Ovary (tissue), 9 donors: ENCODE measurements around the gene EFNA5. TPM values are rescaled to one million over a fixed set of nuclear protein-coding genes. Genes with fewer than 3 reads are reported as not detected.

Source experiments
- DNase-seq, 5 donors: peaks; one replicate each; pipeline ENCODE4 v3.0.0-alpha.2; 2019 to 2020
- H3K27ac ChIP-seq, 2 donors: fragments of 200-600 bp; one replicate each; pipeline versions ENCODE4 v1.5.1 to v1.8.0; 2019 to 2022
- H3K27me3 ChIP-seq: fragments of 200-600 bp; one replicate; pipeline ENCODE4 v1.8.0; 2022
- H3K36me3 ChIP-seq: fragments of 200-600 bp; sonication (generic); one replicate; pipeline ENCODE4 v1.5.1; 2019
- H3K4me1 ChIP-seq: one replicate; pipeline ENCODE4 v1.8.1; 2013; ENCODE audit warnings: mild to moderate bottlenecking, moderate library complexity; ENCODE audit not compliant: insufficient read depth
- H3K4me3 ChIP-seq: fragments of 200-600 bp; sonication (generic); one replicate; pipeline ENCODE4 v1.5.1; 2017
- H3K9me3 ChIP-seq, 2 donors: fragments of 200-600 bp in 1 of 2; sonication (generic) in 1 of 2; one replicate each; pipeline versions ENCODE4 v1.5.1 to v1.8.1; 2013 to 2019; ENCODE audit warnings: mild to moderate bottlenecking in 1 of 2, moderate library complexity in 1 of 2
- EP300 ChIP-seq: sonication (generic); formaldehyde crosslinking; IDR thresholded peaks from one replicate; pipeline ENCODE4 v1.6.1; 2017; ENCODE audit warnings: antibody characterized with exemption
- POLR2A ChIP-seq: fragments of 450-650 bp; IDR thresholded peaks from one replicate; pipeline ENCODE4 v1.6.1; 2017; ENCODE audit warnings: antibody characterized with exemption, mild to moderate bottlenecking, moderate library complexity
- WGBS, 3 donors: extraction: QIAGEN DNeasy Blood & Tissue Kit in 1 of 3; methylation state at CpG; one replicate each; pipeline versions ENCODE4 v1.1.5 to v1.1.7; 2013 to 2017; 5-methylcytosine and 5-hydroxymethylcytosine counted together
- intact Hi-C, 4 donors: fragments of 100-400 bp; cut with DNase I; formaldehyde crosslinking; loops; one replicate each; pipeline versions ENCODE4 v1.11.0 to v1.15.1; 2022 to 2023
- polyA plus RNA-seq, 2 donors: library from polyadenylated mRNA; stranded (reverse); fragments of 200-250 nt in 1 of 2; fragments of 350-450 nt in 1 of 2; fragmentation: Illumina TruSeq in 1 of 2; extraction: RNeasy Lipid Tissue Mini Kit (QIAGEN cat#74804) in 1 of 2; gene quantifications; one replicate each; pipeline ENCODE4 v1.2.3, GENCODE V29; 2013 to 2014
- total RNA-seq, 7 donors: library from RNA; depleted of rRNA in 2 of 7; stranded (reverse); fragments of >200 nt in 2 of 7; fragmentation: NEBNext Ultra II Directional in 3 of 7; extraction: Animal tissue kit (Norgen Biotek cat#: 25700) in 3 of 7; gene quantifications; one replicate each; pipeline versions ENCODE4 v1.1.0 to v1.2.4, GENCODE V29; 2016 to 2023
- TF ChIP-seq, protein P1 (sequence below), 3 donors: fragments of 450-650 bp in 2 of 3; fragments of 200-600 bp in 1 of 3; IDR thresholded peaks; one replicate each; pipeline versions ENCODE4 v1.5.1 to v1.8.0; 2016 to 2022; ENCODE audit warnings: antibody characterized with exemption in 3 of 3, mild to moderate bottlenecking in 1 of 3
- donor health status: DM: no; HTN: no; CAD: no; lungs with moderate emphysema.
- donor health status: DM: no; HTN: no; CAD: no.
- donor health status: Bipolar disorder and iron deficiency.
- donor health status: DM: yes; HTN: yes; CAD: no.
- donor health status: DM: no; HTN: no; CAD: no.
- donor health status: DM: yes; HTN: yes; CAD: no.

EFNA5 gene
- total and polyA plus RNA-seq, 9 donors: 1.5 to 20.6 (median 7.7) TPM

- H3K9me3 ChIP-seq: no peaks in the 10 kb centered on the region
- no peaks in the 10 kb centered on the region for H3K27me3 ChIP-seq
- intact Hi-C loops: no loop called here
- TF ChIP-seq, protein P1, sequence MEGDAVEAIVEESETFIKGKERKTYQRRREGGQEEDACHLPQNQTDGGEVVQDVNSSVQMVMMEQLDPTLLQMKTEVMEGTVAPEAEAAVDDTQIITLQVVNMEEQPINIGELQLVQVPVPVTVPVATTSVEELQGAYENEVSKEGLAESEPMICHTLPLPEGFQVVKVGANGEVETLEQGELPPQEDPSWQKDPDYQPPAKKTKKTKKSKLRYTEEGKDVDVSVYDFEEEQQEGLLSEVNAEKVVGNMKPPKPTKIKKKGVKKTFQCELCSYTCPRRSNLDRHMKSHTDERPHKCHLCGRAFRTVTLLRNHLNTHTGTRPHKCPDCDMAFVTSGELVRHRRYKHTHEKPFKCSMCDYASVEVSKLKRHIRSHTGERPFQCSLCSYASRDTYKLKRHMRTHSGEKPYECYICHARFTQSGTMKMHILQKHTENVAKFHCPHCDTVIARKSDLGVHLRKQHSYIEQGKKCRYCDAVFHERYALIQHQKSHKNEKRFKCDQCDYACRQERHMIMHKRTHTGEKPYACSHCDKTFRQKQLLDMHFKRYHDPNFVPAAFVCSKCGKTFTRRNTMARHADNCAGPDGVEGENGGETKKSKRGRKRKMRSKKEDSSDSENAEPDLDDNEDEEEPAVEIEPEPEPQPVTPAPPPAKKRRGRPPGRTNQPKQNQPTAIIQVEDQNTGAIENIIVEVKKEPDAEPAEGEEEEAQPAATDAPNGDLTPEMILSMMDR (IDR thresholded peaks at IDR 0.05): no peak
- TF ChIP-seq EP300 (no peak), POLR2A (no peak)
- H3K4me3 ChIP-seq: no peak overlapping the region
- 94 to 100% (median 97%) methylated on average over 1 of the region's 1 CpG for WGBS, 3 donors
- H3K27ac ChIP-seq: no peak overlapping the region
- no peaks in the 10 kb centered on the region for H3K4me1 ChIP-seq
- no peaks in the 10 kb centered on the region for H3K36me3 ChIP-seq
- no peak for DNase-seq
These were observed 53.7 kb downstream of the EFNA5 start for GRCh38 chr5:107617052-107617451.

- DNase-seq: no peak
- no peaks in the 10 kb centered on the region for H3K36me3 ChIP-seq
- intact Hi-C loops: no loop called here
- H3K4me3 ChIP-seq: no peak overlapping the region
- WGBS, 3 donors: 43 to 58% (median 53%) methylated on average over 4 of the region's 4 CpGs
- H3K4me1 ChIP-seq: no peaks in the 10 kb centered on the region
- TF ChIP-seq POLR2A: no peak
- TF ChIP-seq, protein P1 (IDR thresholded peaks at IDR 0.05): no peak
- no peak for TF ChIP-seq EP300
- H3K27ac ChIP-seq: no peak overlapping the region
- H3K9me3 ChIP-seq: no peaks in the 10 kb centered on the region
- H3K27me3 ChIP-seq: no peaks in the 10 kb centered on the region
These were observed 54.5 kb downstream of the EFNA5 start for GRCh38 chr5:107616213-107616612.

DNA sequence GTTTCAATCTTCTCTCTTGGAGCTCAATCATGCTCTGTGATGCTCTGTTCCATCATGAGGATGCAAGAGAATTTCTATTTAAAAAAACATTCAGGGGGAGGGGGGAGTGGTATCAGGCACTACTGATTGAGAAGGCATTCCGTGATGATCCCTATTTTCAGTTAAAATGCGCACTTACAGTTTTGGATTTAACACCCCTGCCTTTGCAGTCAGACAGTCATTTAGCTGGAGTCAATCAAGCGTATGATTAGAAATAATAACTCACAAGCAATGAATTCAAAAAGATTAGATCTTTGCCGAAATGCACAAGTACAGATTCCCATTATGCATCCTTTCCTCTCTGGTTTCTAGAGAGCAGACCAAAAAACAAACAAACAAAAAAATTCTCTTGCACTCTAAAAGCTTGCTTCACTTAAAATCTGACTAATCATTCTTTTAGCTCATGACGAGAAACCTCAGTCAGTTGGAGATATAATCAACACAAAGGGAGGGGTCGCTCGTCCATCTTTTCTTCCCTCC lies 55.4 kb downstream of the EFNA5 start:
- no peaks in the 10 kb centered on the region for H3K36me3 ChIP-seq
- TF ChIP-seq POLR2A (no peak), EP300 (no peak)
- TF ChIP-seq, protein P1 (IDR thresholded peaks at IDR 0.05): no peak
- DNase-seq: no peak
- intact Hi-C loops: no loop called here
- no peak overlapping the region for H3K4me3 ChIP-seq
- no peaks in the 10 kb centered on the region for H3K27me3 ChIP-seq
- H3K27ac ChIP-seq: no peak overlapping the region
- no peaks in the 10 kb centered on the region for H3K9me3 ChIP-seq
- no peaks in the 10 kb centered on the region for H3K4me1 ChIP-seq
- WGBS, 3 donors: 73 to 79% (median 74%) methylated on average over 7 of the region's 7 CpGs

DNA sequence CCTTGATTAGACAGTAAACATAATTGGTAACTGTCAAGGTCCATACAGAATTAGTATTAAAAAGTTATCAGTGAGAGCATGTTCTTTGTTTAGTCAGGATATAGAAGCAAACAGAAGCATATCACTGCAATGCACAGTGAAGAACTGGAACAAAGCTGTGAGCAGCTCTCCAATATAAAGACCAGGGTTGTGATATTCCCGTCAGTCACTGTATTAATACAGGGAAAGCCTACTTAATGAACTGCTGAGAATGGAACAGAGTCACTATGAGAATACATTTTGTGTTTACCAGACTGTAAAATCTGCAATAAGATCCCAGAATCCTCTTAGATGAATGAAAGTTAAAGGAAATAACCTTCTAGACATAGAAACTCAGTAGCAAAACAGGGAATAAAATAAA lies 58.2 kb downstream of the EFNA5 start:
- H3K27ac ChIP-seq: no peak overlapping the region
- H3K27me3 ChIP-seq: no peaks in the 10 kb centered on the region
- no peaks in the 10 kb centered on the region for H3K36me3 ChIP-seq
- no peak overlapping the region for H3K4me3 ChIP-seq
- no peaks in the 10 kb centered on the region for H3K4me1 ChIP-seq
- intact Hi-C loops: no loop called here
- H3K9me3 ChIP-seq: no peaks in the 10 kb centered on the region
- TF ChIP-seq POLR2A (no peak), EP300 (no peak)
- TF ChIP-seq, protein P1 (IDR thresholded peaks at IDR 0.05): no peak
- 84 to 94% (median 87%) methylated on average over 1 of the region's 1 CpG for WGBS, 3 donors
- no peak for DNase-seq
